Transverse colon (tissue), 4 donors: ENCODE data around the gene GPR18. TPM values are rescaled to one million over a fixed set of nuclear protein-coding genes. Genes with fewer than 3 reads are reported as not detected.

Source experiments
- DNase-seq: peaks from one replicate; pipeline ENCODE4 v3.0.0-alpha.2; 2019
- H3K27ac ChIP-seq, 4 donors: fragments of 200-600 bp; sonication (generic); 2 replicates each; pipeline ENCODE4 v1.5.1; 2016 to 2018; ENCODE audit warnings: inconsistent platforms in 4 of 4
- H3K27me3 ChIP-seq: fragments of 200-600 bp; sonication (generic); 2 replicates; pipeline ENCODE4 v1.5.1; 2017; ENCODE audit warnings: inconsistent platforms
- H3K36me3 ChIP-seq, 4 donors: fragments of 200-600 bp; sonication (generic); 2 replicates each; pipeline ENCODE4 v1.5.1; 2017 to 2019; ENCODE audit warnings: inconsistent platforms in 4 of 4
- H3K4me1 ChIP-seq, 4 donors: fragments of 200-600 bp; sonication (generic); 2 replicates each; pipeline ENCODE4 v1.5.1; 2017 to 2020; ENCODE audit warnings: inconsistent platforms in 4 of 4
- H3K4me3 ChIP-seq, 4 donors: fragments of 200-600 bp; sonication (generic); 1 replicate in 1 of 4; 2 replicates in 3 of 4; pipeline versions ENCODE4 v1.5.1 to v1.6.1; 2017 to 2019; ENCODE audit warnings: inconsistent platforms in 4 of 4
- H3K9me3 ChIP-seq, 2 donors: fragments of 200-600 bp; sonication (generic); 2 replicates each; pipeline ENCODE4 v1.5.1; 2017 to 2019; ENCODE audit warnings: inconsistent platforms in 2 of 2
- CTCF ChIP-seq, 5 experiments: fragments of 200-600 bp in 3 of 5; fragments of 450-650 bp in 2 of 5; sonication (generic) in 3 of 5; IDR thresholded peaks; 1 replicate in 2 of 5; 2 replicates in 3 of 5; pipeline ENCODE4 v1.5.1; 2016 to 2017; ENCODE audit warnings: antibody characterized with exemption in 5 of 5, inconsistent platforms in 3 of 5, mild to moderate bottlenecking in 2 of 5, moderate library complexity in 1 of 5
- EP300 ChIP-seq: sonication (generic); formaldehyde crosslinking; IDR thresholded peaks from one replicate; pipeline ENCODE4 v1.6.1; 2017; ENCODE audit warnings: antibody characterized with exemption, low read depth
- POLR2A ChIP-seq: fragments of 450-650 bp; IDR thresholded peaks from one replicate; pipeline ENCODE4 v1.6.1; 2016; ENCODE audit warnings: antibody characterized with exemption, mild to moderate bottlenecking, moderate library complexity
- POLR2AphosphoS5 ChIP-seq, 3 donors: sonication (generic); formaldehyde crosslinking; IDR thresholded peaks; one replicate each; pipeline ENCODE4 v1.6.1; 2016; ENCODE audit warnings: antibody characterized with exemption in 3 of 3
- WGBS, 2 donors: methylation state at CpG; one replicate each; pipeline ENCODE4 v1.1.5; 2018; ENCODE audit warnings: low coverage in 1 of 2; 5-methylcytosine and 5-hydroxymethylcytosine counted together
- in situ Hi-C, 4 donors: fragments of 200-750 bp; cut with MboI; loops; one replicate each; pipeline versions ENCODE4 v1.15.0 to v1.15.1; 2017; ENCODE audit warnings: low sequenced_read_pairs in 3 of 4, low pct_ligation_motif_present in 1 of 4, low pct_unique_long_range_greater_than_20kb in 1 of 4
- intact Hi-C: fragments of 100-400 bp; cut with DNase I; formaldehyde crosslinking; loops from one replicate; pipeline ENCODE4 v1.15.1; 2023; ENCODE audit warnings: low total_unique reads
- total RNA-seq, 4 donors: library from RNA; depleted of rRNA; stranded (reverse); fragments of >200 nt; gene quantifications; one replicate each; pipeline ENCODE4 v1.1.0, GENCODE V29; 2016

Gene GPR18
- total RNA-seq, 4 donors from 2014 or later: 0.41 to 0.48 TPM; not detected in 2

DNA sequence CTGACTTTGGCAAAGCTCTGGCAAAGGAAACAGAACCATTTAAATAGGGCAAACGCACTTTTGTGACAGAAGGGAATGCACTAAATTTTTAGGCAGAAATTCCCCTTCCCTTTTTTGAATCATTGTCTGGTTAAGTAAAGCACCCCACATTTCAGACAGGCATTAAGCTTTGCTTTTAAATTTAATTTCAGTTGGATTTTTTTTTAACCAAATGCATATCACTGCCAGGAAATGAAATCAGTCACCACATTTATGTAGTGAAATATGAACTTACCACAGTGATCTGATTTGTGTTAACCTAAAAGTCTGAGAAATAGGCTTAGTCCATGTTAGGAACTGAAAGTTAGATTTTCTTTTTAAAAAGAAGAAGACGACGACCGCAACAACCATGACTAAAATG, 38.2 kb upstream of the GPR18 start:
- no peak for DNase-seq
- in situ Hi-C loops (no loop called here), intact Hi-C loops (no loop called here)
- Histone ChIP-seq H3K36me3 (no peaks in the 10 kb centered on the region), H3K27me3 (no peaks in the 10 kb centered on the region), H3K9me3 (no peaks in the 10 kb centered on the region), H3K4me3 (no peak overlapping the region), H3K4me1 (peaks cover 0 to 49% (median 8%) of the 10 kb centered on the region in 4 donors), H3K27ac (peak overlapping the region; percentile 17 to 45 (median 30))
- TF ChIP-seq POLR2AphosphoS5 (IDR thresholded peaks at IDR 0.05): no peak
- TF ChIP-seq EP300: no peak
- no peak for TF ChIP-seq CTCF (IDR thresholded peaks at IDR 0.05)
- 55 to 81% methylated on average over 1 to 4 of the region's 4 CpGs for WGBS, 2 donors

DNA sequence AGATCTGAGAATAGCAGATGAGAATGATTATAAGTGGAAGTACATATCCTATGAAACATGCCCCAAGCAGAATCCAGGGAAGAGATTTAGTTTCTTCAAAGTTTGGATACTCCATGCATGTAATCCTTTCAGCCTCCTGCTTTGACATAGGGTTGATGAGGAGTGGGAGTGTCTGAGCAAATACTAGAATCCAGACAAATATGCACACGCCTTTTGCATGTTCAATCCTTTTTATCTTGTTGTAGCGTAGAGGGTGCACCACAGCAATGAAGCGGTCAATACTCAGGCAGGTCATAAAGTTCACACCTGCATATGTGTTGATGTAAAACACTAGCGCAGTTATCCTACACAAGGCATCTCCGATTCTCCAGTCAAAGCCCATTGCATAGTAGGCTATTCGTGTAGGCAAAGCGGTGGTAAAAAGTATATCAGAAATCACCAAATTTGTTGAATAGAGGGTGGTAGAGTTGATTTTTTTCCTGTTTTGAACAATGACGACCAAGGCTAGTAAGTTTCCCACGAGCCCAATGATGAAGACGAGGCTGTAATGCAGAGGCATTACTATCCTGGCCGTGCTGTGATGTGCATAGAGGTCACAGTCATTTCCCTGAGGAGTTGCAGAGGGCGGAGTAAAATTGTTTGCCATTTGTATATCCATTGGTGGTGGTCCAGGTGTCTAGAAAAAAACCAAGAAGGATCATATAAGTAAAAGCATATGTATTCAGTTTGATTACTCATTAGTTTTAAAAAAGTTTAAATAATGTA, 37.5 kb upstream of the GPR18 start:
- intact Hi-C loops (no loop called here), in situ Hi-C loops (no loop called here)
- Histone ChIP-seq H3K4me3 (no peak overlapping the region), H3K27ac (peak overlapping the region in 3 of 4 donors; percentile 5 to 24 (median 20)), H3K36me3 (no peaks in the 10 kb centered on the region), H3K27me3 (no peaks in the 10 kb centered on the region), H3K9me3 (no peaks in the 10 kb centered on the region), H3K4me1 (peaks cover 0 to 45% (median 8%) of the 10 kb centered on the region in 4 donors)
- DNase-seq: no peak
- 81 to 95% methylated on average over 8 to 12 of the region's 12 CpGs for WGBS, 2 donors
- TF ChIP-seq POLR2AphosphoS5 (IDR thresholded peaks at IDR 0.05): no peak
- no peak for TF ChIP-seq POLR2A
- TF ChIP-seq EP300: no peak
- TF ChIP-seq CTCF (IDR thresholded peaks at IDR 0.05): no peak

GRCh38 chr13:99294958-99295357, 36.8 kb upstream of the GPR18 start:
- intact Hi-C loops: no loop called here

GRCh38 chr13:99294198-99294597, 36.0 kb upstream of the GPR18 start:
- TF ChIP-seq POLR2AphosphoS5 (IDR thresholded peaks at IDR 0.05) (no peak), EP300 (no peak), CTCF (IDR thresholded peaks at IDR 0.05) (no peak), POLR2A (no peak)
- Histone ChIP-seq H3K9me3 (no peaks in the 10 kb centered on the region), H3K36me3 (no peaks in the 10 kb centered on the region), H3K4me3 (no peak overlapping the region), H3K4me1 (peaks cover 0 to 49% (median 9%) of the 10 kb centered on the region in 4 donors), H3K27ac (peak overlapping the region; percentile 15 to 45 (median 21)), H3K27me3 (no peaks in the 10 kb centered on the region)
- DNase-seq: no peak
- intact Hi-C loops: no loop called here
- in situ Hi-C loops: no loop called here

More at GRCh38 chr13:99294958-99295357, 36.8 kb upstream of the GPR18 start:
- in situ Hi-C loops: no loop called here
- no peak for TF ChIP-seq POLR2A
- no peak for TF ChIP-seq POLR2AphosphoS5 (IDR thresholded peaks at IDR 0.05)
- TF ChIP-seq EP300: no peak
- TF ChIP-seq CTCF (IDR thresholded peaks at IDR 0.05): no peak
- 68 to 86% methylated on average over 5 to 7 of the region's 7 CpGs for WGBS, 2 donors
- no peaks in the 10 kb centered on the region for H3K9me3 ChIP-seq
- no peaks in the 10 kb centered on the region for H3K36me3 ChIP-seq
- H3K4me3 ChIP-seq: no peak overlapping the region
- H3K27me3 ChIP-seq: no peaks in the 10 kb centered on the region
- H3K4me1 ChIP-seq: peaks cover 0 to 45% (median 8%) of the 10 kb centered on the region in 4 donors
- DNase-seq: no peak
- H3K27ac ChIP-seq: no peak overlapping the region
